ENCODE results near the gene GARS1.

GARS1 gene

GRCh38 chr7:30649717-30650420 is 55.2 kb downstream of the GARS1 start:
- H3F3A ChIP-seq (ENCODE audit: low read depth) = no peaks in the 10 kb centered on the region
- TF ChIP-seq, protein P1, sequence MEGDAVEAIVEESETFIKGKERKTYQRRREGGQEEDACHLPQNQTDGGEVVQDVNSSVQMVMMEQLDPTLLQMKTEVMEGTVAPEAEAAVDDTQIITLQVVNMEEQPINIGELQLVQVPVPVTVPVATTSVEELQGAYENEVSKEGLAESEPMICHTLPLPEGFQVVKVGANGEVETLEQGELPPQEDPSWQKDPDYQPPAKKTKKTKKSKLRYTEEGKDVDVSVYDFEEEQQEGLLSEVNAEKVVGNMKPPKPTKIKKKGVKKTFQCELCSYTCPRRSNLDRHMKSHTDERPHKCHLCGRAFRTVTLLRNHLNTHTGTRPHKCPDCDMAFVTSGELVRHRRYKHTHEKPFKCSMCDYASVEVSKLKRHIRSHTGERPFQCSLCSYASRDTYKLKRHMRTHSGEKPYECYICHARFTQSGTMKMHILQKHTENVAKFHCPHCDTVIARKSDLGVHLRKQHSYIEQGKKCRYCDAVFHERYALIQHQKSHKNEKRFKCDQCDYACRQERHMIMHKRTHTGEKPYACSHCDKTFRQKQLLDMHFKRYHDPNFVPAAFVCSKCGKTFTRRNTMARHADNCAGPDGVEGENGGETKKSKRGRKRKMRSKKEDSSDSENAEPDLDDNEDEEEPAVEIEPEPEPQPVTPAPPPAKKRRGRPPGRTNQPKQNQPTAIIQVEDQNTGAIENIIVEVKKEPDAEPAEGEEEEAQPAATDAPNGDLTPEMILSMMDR (conservative IDR thresholded peaks at IDR 0.05; ENCODE audit: low read length) = no peak
- TF ChIP-seq EZH2phosphoT487 (IDR thresholded peaks at IDR 0.05; ENCODE audit: borderline replicate concordance) = no peak
- H4K20me1 ChIP-seq (ENCODE audit: insufficient read depth, low read length, poor library complexity, severe bottlenecking) = no peaks in the 10 kb centered on the region
- H3K9ac ChIP-seq (ENCODE audit: low read depth, low read length, poor library complexity, severe bottlenecking) = no peak overlapping the region
- H3K4me1 ChIP-seq (ENCODE audit: insufficient read depth, low read length, poor library complexity, severe bottlenecking) = no peaks in the 10 kb centered on the region
- H3K9me3 ChIP-seq (ENCODE audit: insufficient read depth, low read depth, low read length) = no peaks in the 10 kb centered on the region
- H3K79me2 ChIP-seq (ENCODE audit: insufficient read depth, low read length) = no peaks in the 10 kb centered on the region
- no peak overlapping the region for H3K4me2 ChIP-seq (ENCODE audit: low read depth, low read length, poor library complexity, severe bottlenecking)
- H3K27me3 ChIP-seq (ENCODE audit: insufficient read depth, low read length, poor library complexity, severe bottlenecking) = no peaks in the 10 kb centered on the region
- no peak overlapping the region for H3K4me3 ChIP-seq (ENCODE audit: low read length, poor library complexity, severe bottlenecking)
- H3K36me3 ChIP-seq (ENCODE audit: insufficient read depth, low read length) = peaks cover 9% of the 10 kb centered on the region; the same call in 1 of the 2 replicates
- H3K9me2 ChIP-seq (replicated peaks; ENCODE audit: low read depth, low read length) = no peaks in the 10 kb centered on the region
- no peak overlapping the region for H2AFZ ChIP-seq (ENCODE audit: low read length)

GRCh38 chr7:30650421-30650808 is 55.7 kb downstream of the GARS1 start:
- TF ChIP-seq EZH2phosphoT487 (IDR thresholded peaks at IDR 0.05; ENCODE audit: borderline replicate concordance) = no peak
- TF ChIP-seq, protein P1 (conservative IDR thresholded peaks at IDR 0.05; ENCODE audit: low read length) = no peak
- H3K4me2 ChIP-seq (ENCODE audit: low read depth, low read length, poor library complexity, severe bottlenecking) = no peak overlapping the region
- no peaks in the 10 kb centered on the region for H3K9me3 ChIP-seq (ENCODE audit: insufficient read depth, low read depth, low read length)
- no peaks in the 10 kb centered on the region for H3K27me3 ChIP-seq (ENCODE audit: insufficient read depth, low read length, poor library complexity, severe bottlenecking)
- H4K20me1 ChIP-seq (ENCODE audit: insufficient read depth, low read length, poor library complexity, severe bottlenecking) = no peaks in the 10 kb centered on the region
- H3K9ac ChIP-seq (ENCODE audit: low read depth, low read length, poor library complexity, severe bottlenecking) = no peak overlapping the region
- no peak overlapping the region for H3K4me3 ChIP-seq (ENCODE audit: low read length, poor library complexity, severe bottlenecking)
- H2AFZ ChIP-seq (ENCODE audit: low read length) = no peak overlapping the region
- peaks cover 5% of the 10 kb centered on the region; the same call in 1 of the 2 replicates for H3K36me3 ChIP-seq (ENCODE audit: insufficient read depth, low read length)
- no peaks in the 10 kb centered on the region for H3K9me2 ChIP-seq (replicated peaks; ENCODE audit: low read depth, low read length)
- no peaks in the 10 kb centered on the region for H3K4me1 ChIP-seq (ENCODE audit: insufficient read depth, low read length, poor library complexity, severe bottlenecking)
- no peaks in the 10 kb centered on the region for H3F3A ChIP-seq (ENCODE audit: low read depth)
- no peaks in the 10 kb centered on the region for H3K79me2 ChIP-seq (ENCODE audit: insufficient read depth, low read length)

DNA sequence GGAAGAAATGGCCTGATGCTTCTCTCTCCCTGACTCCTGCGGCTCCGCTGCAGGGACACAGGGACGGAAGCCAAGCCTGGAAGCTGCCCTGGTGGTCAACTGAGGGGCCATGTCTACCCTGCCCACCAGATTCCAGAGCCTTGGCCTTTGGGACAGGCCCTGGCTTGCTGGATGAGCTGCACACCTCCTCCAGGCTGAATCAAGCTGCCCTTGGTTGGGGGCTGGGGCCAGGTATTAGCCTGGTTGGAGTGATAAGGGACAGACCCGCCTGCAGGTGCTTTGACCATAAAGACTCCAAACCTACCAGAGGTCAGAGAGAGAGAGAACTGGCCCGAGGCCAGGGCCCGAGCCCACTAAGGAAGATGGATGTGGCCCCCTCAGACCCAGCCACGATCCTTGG is 57.5 kb downstream of the GARS1 start:
- Histone ChIP-seq H3K36me3 (ENCODE audit: insufficient read depth, low read length) (no peaks in the 10 kb centered on the region), H3K4me1 (ENCODE audit: insufficient read depth, low read length, poor library complexity, severe bottlenecking) (no peaks in the 10 kb centered on the region), H3K4me3 (ENCODE audit: low read length, poor library complexity, severe bottlenecking) (no peak overlapping the region), H2AFZ (ENCODE audit: low read length) (no peak overlapping the region), H3K4me2 (ENCODE audit: low read depth, low read length, poor library complexity, severe bottlenecking) (no peak overlapping the region), H3K9me2 (replicated peaks; ENCODE audit: low read depth, low read length) (no peaks in the 10 kb centered on the region), H3F3A (ENCODE audit: low read depth) (no peaks in the 10 kb centered on the region), H3K79me2 (ENCODE audit: insufficient read depth, low read length) (no peaks in the 10 kb centered on the region), H3K9ac (ENCODE audit: low read depth, low read length, poor library complexity, severe bottlenecking) (no peak overlapping the region), H4K20me1 (ENCODE audit: insufficient read depth, low read length, poor library complexity, severe bottlenecking) (no peaks in the 10 kb centered on the region), H3K9me3 (ENCODE audit: insufficient read depth, low read depth, low read length) (no peaks in the 10 kb centered on the region), H3K27me3 (ENCODE audit: insufficient read depth, low read length, poor library complexity, severe bottlenecking) (no peaks in the 10 kb centered on the region)
- TF ChIP-seq, protein P1 (conservative IDR thresholded peaks at IDR 0.05; ENCODE audit: low read length) = no peak
- TF ChIP-seq EZH2phosphoT487 (IDR thresholded peaks at IDR 0.05; ENCODE audit: borderline replicate concordance) = no peak
